Small intestine (tissue), 7 donors: ENCODE results near the gene VCL. TPM values are rescaled to one million over a fixed set of nuclear protein-coding genes. Genes with fewer than 3 reads are reported as not detected.
A peak's percentile ranks its signal among the peaks of the same experiment; 100 is the strongest.

Experiments used
- DNase-seq, 2 donors: peaks; one replicate each; pipeline versions ENCODE4 v3.0.0 to v3.0.0-alpha.2; 2013
- FAIRE-seq: peaks from 2 replicates; lab custom pipeline; 2012; peaks lifted over from hg19 to GRCh38; lab: Jason Lieb, UNC
- H3K27ac ChIP-seq, 3 donors: one replicate each; pipeline ENCODE4 v1.5.1; 2013; ENCODE audit warnings: low read length in 2 of 3, mild to moderate bottlenecking in 2 of 3, control low read depth in 1 of 3, inconsistent platforms in 1 of 3, low read depth in 1 of 3, moderate library complexity in 1 of 3
- H3K27me3 ChIP-seq, 3 donors: one replicate each; pipeline ENCODE4 v1.6.1; 2013; ENCODE audit warnings: low read length in 3 of 3, inconsistent platforms in 1 of 3; ENCODE audit not compliant: control insufficient read depth in 3 of 3, insufficient read depth in 3 of 3
- H3K36me3 ChIP-seq, 3 donors: one replicate each; pipeline ENCODE4 v1.6.1; 2013; ENCODE audit warnings: low read length in 3 of 3, inconsistent platforms in 1 of 3, low read depth in 1 of 3, mild to moderate bottlenecking in 1 of 3, moderate library complexity in 1 of 3; ENCODE audit not compliant: control insufficient read depth in 3 of 3, insufficient read depth in 2 of 3
- H3K4me1 ChIP-seq, 3 donors: one replicate each; pipeline ENCODE4 v1.6.1; 2013; ENCODE audit warnings: low read length in 2 of 3, inconsistent platforms in 1 of 3, low read depth in 1 of 3, mild to moderate bottlenecking in 1 of 3, moderate library complexity in 1 of 3; ENCODE audit not compliant: control insufficient read depth in 3 of 3, insufficient read depth in 2 of 3
- H3K4me3 ChIP-seq, 3 donors: one replicate each; pipeline ENCODE4 v1.5.1; 2013; ENCODE audit warnings: low read length in 3 of 3, control low read depth in 1 of 3, inconsistent platforms in 1 of 3, low read depth in 1 of 3, mild to moderate bottlenecking in 1 of 3, moderate library complexity in 1 of 3
- H3K9me3 ChIP-seq, 2 donors: one replicate each; pipeline ENCODE4 v1.6.1; 2013; ENCODE audit warnings: low read depth in 1 of 2, low read length in 1 of 2; ENCODE audit not compliant: control insufficient read depth in 2 of 2, insufficient read depth in 1 of 2
- WGBS, 3 donors: extraction: QIAGEN DNeasy Blood & Tissue Kit; methylation state at CpG; one replicate each; pipeline ENCODE4 v1.1.7; 2013; 5-methylcytosine and 5-hydroxymethylcytosine counted together
- polyA plus RNA-seq, 4 donors: library from polyadenylated mRNA; stranded (reverse) in 3 of 4; unstranded in 1 of 4; fragments of 200-250 nt in 3 of 4; fragments of 120-200 nt in 1 of 4; gene quantifications; one replicate each; pipeline versions ENCODE4 v1.2.1 to v1.2.3, GENCODE V29; 2013
- donor health status: healthy with polysubstance abuse.
- donor health status: control.
- donor health status: control.
- donor health status: Bipolar disorder and iron deficiency.
- donor health status: healthy.

The VCL gene
- polyA plus RNA-seq, 4 donors = 8.9 to 32.2 (median 20.9) TPM

GRCh38 chr10:74018241-74018640 lies 20.3 kb downstream of the VCL start:
- peaks cover 0 to 3% of the 10 kb centered on the region in 2 donors for H3K9me3 ChIP-seq
- 27 to 50% (median 44%) methylated on average over 2 of the region's 2 CpGs for WGBS, 3 donors
- no peaks in the 10 kb centered on the region for H3K27me3 ChIP-seq
- no peak overlapping the region for H3K4me3 ChIP-seq
- no peak for FAIRE-seq
- H3K36me3 ChIP-seq = peaks cover 0 to 10% (median 0%) of the 10 kb centered on the region in 3 donors
- H3K27ac ChIP-seq = no peak overlapping the region
- H3K4me1 ChIP-seq = no peaks in the 10 kb centered on the region
- peak; percentile 63 to 91 for DNase-seq

GRCh38 chr10:74021248-74022055 lies 23.5 kb downstream of the VCL start:
- Histone ChIP-seq H3K36me3 (peaks cover 0 to 5% (median 0%) of the 10 kb centered on the region in 3 donors), H3K27me3 (no peaks in the 10 kb centered on the region), H3K4me1 (no peaks in the 10 kb centered on the region), H3K9me3 (peaks cover 0 to 3% of the 10 kb centered on the region in 2 donors), H3K4me3 (no peak overlapping the region), H3K27ac (no peak overlapping the region)
- WGBS, 3 donors = 53 to 67% (median 63%) methylated on average over 4 of the region's 4 CpGs
- DNase-seq (no peak), FAIRE-seq (no peak)

- FAIRE-seq (no peak), DNase-seq (no peak)
- no peak overlapping the region for H3K27ac ChIP-seq
- WGBS, 3 donors = 68 to 81% (median 69%) methylated on average over 5 of the region's 5 CpGs
- no peaks in the 10 kb centered on the region for H3K27me3 ChIP-seq
- no peaks in the 10 kb centered on the region for H3K9me3 ChIP-seq
- peaks cover 0 to 1% (median 0%) of the 10 kb centered on the region in 3 donors for H3K36me3 ChIP-seq
- no peaks in the 10 kb centered on the region for H3K4me1 ChIP-seq
- H3K4me3 ChIP-seq = no peak overlapping the region
These were observed 25.2 kb downstream of the VCL start for GRCh38 chr10:74022926-74023629.

- no peaks in the 10 kb centered on the region for H3K4me1 ChIP-seq
- H3K27me3 ChIP-seq = no peaks in the 10 kb centered on the region
- H3K27ac ChIP-seq = no peak overlapping the region
- no peaks in the 10 kb centered on the region for H3K9me3 ChIP-seq
- peaks cover 0 to 2% (median 0%) of the 10 kb centered on the region in 3 donors for H3K36me3 ChIP-seq
- no peak for FAIRE-seq
- DNase-seq = no peak
- no peak overlapping the region for H3K4me3 ChIP-seq
These were observed 26.7 kb downstream of the VCL start for GRCh38 chr10:74024600-74024999.

GRCh38 chr10:74025380-74025978 lies 27.6 kb downstream of the VCL start:
- Histone ChIP-seq H3K27me3 (no peaks in the 10 kb centered on the region), H3K4me3 (no peak overlapping the region), H3K4me1 (no peaks in the 10 kb centered on the region), H3K9me3 (no peaks in the 10 kb centered on the region), H3K27ac (no peak overlapping the region), H3K36me3 (peaks cover 0 to 2% (median 0%) of the 10 kb centered on the region in 3 donors)
- FAIRE-seq (no peak), DNase-seq (no peak)
- 73 to 79% (median 75%) methylated on average over 5 of the region's 5 CpGs for WGBS, 3 donors

GRCh38 chr10:74026428-74027015 lies 28.6 kb downstream of the VCL start:
- Histone ChIP-seq H3K27me3 (no peaks in the 10 kb centered on the region), H3K27ac (no peak overlapping the region), H3K9me3 (no peaks in the 10 kb centered on the region), H3K36me3 (peaks cover 0 to 2% (median 0%) of the 10 kb centered on the region in 3 donors), H3K4me3 (no peak overlapping the region), H3K4me1 (no peaks in the 10 kb centered on the region)
- FAIRE-seq (no peak), DNase-seq (no peak)
- 53 to 59% (median 55%) methylated on average over 3 of the region's 3 CpGs for WGBS, 3 donors

GRCh38 chr10:74027702-74028101 lies 29.8 kb downstream of the VCL start:
- FAIRE-seq (no peak), DNase-seq (no peak)
- H3K27me3 ChIP-seq = no peaks in the 10 kb centered on the region
- H3K4me3 ChIP-seq = no peak overlapping the region
- 90 to 97% (median 93%) methylated on average over 2 of the region's 2 CpGs for WGBS, 3 donors
- H3K27ac ChIP-seq = no peak overlapping the region
- no peaks in the 10 kb centered on the region for H3K9me3 ChIP-seq
- peaks cover 0 to 2% (median 0%) of the 10 kb centered on the region in 3 donors for H3K36me3 ChIP-seq
- no peaks in the 10 kb centered on the region for H3K4me1 ChIP-seq

GRCh38 chr10:74029943-74030342 lies 32.0 kb downstream of the VCL start:
- Histone ChIP-seq H3K4me3 (no peak overlapping the region), H3K27me3 (no peaks in the 10 kb centered on the region), H3K9me3 (no peaks in the 10 kb centered on the region), H3K36me3 (peaks cover 0 to 2% (median 0%) of the 10 kb centered on the region in 3 donors), H3K4me1 (no peaks in the 10 kb centered on the region), H3K27ac (no peak overlapping the region)
- 95 to 100% (median 96%) methylated on average over 1 of the region's 1 CpG for WGBS, 3 donors
- DNase-seq (no peak), FAIRE-seq (no peak)
